ENCODE measurements around the gene CC2D1A.

Gene CC2D1A

DNA sequence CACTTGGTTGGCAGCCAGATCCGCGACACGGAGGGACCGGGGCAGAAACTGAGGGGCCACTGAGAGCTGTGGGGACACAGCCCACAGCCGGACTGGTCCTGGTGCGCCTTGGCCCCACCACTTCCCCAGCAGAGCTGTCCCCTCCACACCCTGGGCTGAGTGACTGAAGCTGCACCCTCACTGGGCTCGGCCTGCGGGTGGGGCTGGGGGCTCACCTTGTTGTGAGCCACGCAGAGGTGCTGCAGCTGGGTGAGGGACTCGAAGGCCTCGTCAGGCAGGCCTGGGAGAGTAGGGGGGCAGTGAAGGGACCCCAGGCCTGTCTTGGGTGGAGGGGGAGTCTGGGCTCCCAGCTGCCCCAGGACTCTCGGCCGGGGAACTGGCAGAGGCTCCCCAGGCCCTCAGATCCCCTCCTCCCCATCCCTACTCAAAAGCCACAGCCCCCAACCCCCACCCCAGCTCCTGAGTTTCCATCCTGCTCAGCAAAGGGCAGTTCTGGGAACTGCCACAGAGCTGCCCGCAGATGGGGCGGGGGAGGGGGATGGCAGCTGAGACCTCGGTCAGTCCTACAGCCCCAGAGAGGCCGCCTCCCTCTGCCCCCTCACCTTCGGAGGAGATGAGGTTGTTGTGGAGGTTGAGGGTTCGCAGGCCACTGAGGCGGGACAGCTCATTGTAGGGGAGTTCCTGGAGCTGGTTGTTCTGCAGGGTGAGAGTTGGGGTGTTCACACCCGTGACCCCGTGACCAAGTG, 29.9 kb downstream of the CC2D1A start:
- no peak for DNase-seq

DNA sequence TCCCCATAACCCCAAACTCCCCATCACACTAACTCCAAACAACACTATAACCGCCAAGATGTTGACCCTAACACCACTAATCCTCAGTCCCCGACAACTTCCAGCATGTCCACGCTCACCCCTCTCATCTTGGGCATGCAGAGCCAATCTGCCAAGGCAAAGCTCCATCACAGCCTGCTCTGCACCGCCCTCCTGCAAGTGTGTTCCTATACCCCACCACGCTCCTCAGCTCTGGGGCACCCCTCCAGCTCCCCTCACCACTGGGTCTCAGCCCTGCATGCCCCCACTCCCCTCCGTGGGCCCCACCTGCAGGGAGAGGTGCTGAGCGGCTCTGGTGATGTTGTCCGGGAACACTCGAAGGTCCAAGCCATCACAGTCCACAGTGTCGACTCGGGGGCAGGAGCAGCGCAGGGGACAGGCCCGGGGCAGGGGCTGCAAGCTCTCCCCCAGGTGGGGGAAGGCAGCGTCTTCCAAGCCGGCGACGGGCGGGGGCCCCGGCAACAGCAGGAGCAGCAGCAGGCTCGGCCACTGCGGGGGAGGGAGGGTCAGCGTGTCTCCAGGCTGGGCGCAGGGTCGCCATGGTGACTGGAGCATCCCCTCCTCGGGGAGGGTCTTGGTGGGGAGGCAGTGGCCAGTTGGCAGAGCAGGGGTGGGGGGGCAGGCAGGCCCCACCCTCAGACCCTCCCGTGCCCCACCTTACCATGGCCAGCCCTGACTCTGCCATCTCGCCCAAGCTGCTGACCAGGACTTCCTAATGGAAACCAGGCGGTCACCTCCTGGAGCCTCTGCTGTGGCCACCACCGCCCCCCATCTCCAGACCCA, 31.7 kb downstream of the CC2D1A start:
- peak in 9 of 51 donors; percentile 5 to 46 (median 26) for DNase-seq

- peak in 8 of 51 donors; percentile 10 to 46 (median 26) for DNase-seq
Measured at GRCh38 chr19:13938301-13939064, 32.5 kb downstream of the CC2D1A start, which contains the start of gene PODNL1. PODNL1 (minus strand) TSS chr19:13938417; CDS start chr19:13938181, 236 bp downstream.

GRCh38 chr19:13942023-13942684, 36.2 kb downstream of the CC2D1A start:
- DNase-seq: no peak

DNA sequence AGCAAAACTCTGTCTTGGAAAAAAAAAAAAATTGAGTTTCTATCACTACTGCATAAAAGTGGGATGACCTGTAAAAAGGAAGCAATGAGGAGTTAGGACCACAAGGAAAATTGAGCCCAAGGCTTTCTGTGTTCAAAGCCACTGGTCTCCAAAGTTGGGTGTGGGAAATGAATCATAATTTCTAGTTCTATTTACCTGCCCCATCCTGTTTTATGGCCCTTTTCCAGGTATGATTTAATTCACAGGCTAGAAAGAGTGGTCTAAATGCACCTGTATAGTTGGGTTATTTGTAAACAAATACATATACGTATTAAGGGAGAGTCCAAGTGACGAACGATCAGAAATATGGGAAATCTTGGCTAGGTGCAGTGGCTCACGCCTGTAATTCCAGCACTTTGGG, 40.4 kb downstream of the CC2D1A start:
- no peak for DNase-seq

DNA sequence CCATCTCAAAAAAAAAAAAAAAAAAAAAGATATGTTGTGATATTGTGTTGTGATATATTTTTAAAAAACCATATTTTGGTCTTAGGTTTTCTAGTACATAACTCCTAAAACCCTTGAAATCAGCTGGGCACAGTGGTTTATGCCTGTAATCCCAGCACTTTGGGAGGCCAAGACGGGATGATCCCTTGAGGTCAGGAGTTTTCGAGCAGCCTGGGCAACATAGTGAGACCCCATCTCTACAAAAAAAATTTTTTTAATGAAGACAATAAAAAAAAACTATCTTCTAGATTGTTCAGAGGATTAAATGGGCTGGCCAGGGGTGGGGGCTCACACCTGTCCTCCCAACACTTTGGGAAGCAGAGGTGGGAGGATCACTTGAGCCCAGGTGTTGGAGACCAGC, 45.0 kb downstream of the CC2D1A start:
- no peak for DNase-seq

DNA sequence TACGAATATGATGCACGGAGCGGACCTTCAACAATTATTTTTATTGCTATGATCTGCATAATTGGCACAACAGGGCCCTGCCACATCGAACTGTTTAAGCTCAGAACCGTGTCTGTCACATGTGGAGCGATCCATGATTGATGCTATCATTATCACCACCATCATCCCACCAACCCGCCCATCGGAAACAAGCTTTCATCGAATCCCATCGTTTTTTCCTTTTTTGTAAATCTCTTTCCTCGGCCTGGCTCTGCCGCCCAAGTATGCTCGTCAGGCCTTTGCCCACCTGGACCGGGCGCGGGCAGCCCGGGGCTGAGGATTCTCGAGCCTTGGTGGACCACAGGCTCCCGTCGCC, 45.8 kb downstream of the CC2D1A start:
- DNase-seq: no peak

GRCh38 chr19:13952154-13952930, 46.3 kb downstream of the CC2D1A start, which contains the start of gene DCAF15:
DCAF15 (plus strand) TSS chr19:13952509; CDS start chr19:13952513, 4 bp downstream.
- DNase-seq: peak; percentile 86 to 100 (median 99)

GRCh38 chr19:13952931-13953531, 47.0 kb downstream of the CC2D1A start:
- DNase-seq: peak in 2 of 51 donors; percentile 11 to 15

GRCh38 chr19:13954185-13954584, 48.2 kb downstream of the CC2D1A start:
- DNase-seq: no peak

DNA sequence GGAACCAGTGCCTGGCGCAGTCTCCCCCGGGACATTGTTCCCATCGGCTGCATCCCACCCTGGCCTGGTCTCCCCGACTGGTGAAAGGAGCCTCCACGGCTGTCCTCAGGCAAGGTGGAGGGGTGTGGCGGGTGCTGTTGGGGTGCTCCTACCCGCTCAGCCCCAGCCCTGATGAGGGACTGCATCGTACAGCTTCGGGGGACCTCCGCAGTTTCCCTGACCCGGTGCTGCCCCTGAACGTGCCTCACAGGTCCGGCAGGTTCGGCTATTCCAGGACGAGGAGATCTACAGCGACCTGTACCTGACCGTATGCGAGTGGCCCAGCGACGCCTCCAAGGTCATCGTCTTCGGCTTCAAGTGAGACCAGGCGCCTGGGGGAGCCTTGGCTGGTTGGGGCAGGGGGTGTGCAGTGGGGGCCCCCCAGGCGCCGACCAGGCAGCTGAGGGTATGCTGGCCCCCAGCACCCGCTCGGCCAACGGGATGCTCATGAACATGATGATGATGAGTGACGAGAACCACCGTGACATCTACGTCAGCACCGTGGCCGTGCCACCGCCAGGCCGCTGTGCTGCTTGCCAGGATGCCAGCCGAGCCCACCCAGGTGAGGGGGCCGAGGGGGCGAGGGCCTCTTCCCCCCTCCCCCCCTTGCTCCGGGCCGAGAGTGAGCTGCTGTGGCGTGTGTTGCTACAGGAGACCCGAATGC, 49.8 kb downstream of the CC2D1A start:
- DNase-seq: no peak

DNA sequence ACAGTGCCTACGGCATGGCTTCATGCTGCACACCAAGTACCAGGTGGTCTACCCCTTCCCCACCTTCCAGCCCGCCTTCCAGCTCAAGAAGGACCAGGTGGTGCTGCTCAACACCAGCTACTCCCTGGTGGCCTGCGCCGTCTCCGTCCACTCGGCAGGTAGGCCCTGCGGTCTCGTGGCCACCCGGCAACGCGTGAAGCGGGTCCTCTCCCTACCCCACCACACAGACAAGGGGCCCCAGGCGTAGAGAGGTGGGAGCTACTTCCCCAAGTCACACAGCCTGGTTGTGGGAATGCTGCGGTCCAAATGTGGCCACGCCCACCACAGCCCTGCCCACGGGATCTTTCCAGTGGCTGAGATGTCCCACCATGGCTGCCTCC, 50.4 kb downstream of the CC2D1A start:
- no peak for DNase-seq

- DNase-seq: no peak
Measured at GRCh38 chr19:13957051-13957450, 51.0 kb downstream of the CC2D1A start.

DNA sequence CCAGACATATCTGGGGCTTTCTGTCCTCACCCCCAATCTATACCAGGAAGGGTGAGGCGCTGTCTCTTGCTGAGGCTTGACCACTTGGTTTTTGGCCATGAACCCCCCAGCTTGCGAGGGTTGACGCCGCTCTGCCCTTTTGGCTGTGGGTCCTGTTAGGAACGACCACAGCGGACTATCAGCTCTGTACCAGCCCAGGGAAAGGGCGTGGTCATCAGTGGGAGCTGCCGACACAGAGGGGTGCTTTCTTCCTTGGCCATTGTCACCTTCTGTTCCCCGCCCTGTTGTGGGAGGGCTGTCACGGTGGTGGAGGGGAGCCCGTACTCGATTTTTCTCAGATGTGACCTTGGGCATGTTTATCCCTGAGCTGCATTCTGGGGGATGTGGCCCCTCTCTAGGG, 52.0 kb downstream of the CC2D1A start:
- no peak for DNase-seq

- no peak for DNase-seq
Measured at GRCh38 chr19:13959141-13959961, 53.4 kb downstream of the CC2D1A start.

- no peak for DNase-seq
Measured at GRCh38 chr19:13959962-13960862, 54.2 kb downstream of the CC2D1A start.
